GM13977 (cell line): ENCODE measurements around the gene KCNK4.

Experiments
- DNase-seq: peaks from one replicate; pipeline ENCODE4 v3.0.0; 2012; ENCODE audit warnings: low spot score
- CTCF ChIP-seq: IDR thresholded peaks from 2 replicates; pipeline ENCODE4 v1.5.1; 2012; ENCODE audit warnings: mild to moderate bottlenecking, control low read depth; ENCODE audit not compliant: insufficient read depth; ENCODE audit errors: extremely low read depth, missing control alignments
- in situ Hi-C: fragments of 300-500 bp; cut with MboI; formaldehyde crosslinking; loops from one replicate; pipeline ENCODE4 v1.12.0; 2022; ENCODE audit warnings: low sequenced_read_pairs, low pct_unique_long_range_greater_than_20kb, mixed read lengths, inconsistent platforms; ENCODE audit not compliant: unreplicated experiment

Gene KCNK4

GRCh38 chr11:64292460-64293254, 1.6 kb downstream of the KCNK4 start:
- TF ChIP-seq CTCF, result no peak
- in situ Hi-C loops, result no loop called here
- no peak for DNase-seq

GRCh38 chr11:64294774-64295173, 3.7 kb downstream of the KCNK4 start:
- in situ Hi-C loops, result no loop called here
- TF ChIP-seq CTCF, result no peak
- no peak for DNase-seq

- DNase-seq, result no peak
- in situ Hi-C loops, result no loop called here
- no peak for TF ChIP-seq CTCF
These were observed 4.7 kb downstream of the KCNK4 start for GRCh38 chr11:64295760-64296159.

- DNase-seq, result no peak
- no peak for TF ChIP-seq CTCF
- in situ Hi-C loops, result no loop called here
These were observed 5.1 kb downstream of the KCNK4 start for GRCh38 chr11:64296236-64296635.

- no peak for TF ChIP-seq CTCF
- no peak for DNase-seq
- in situ Hi-C loops, result no loop called here
These were observed 6.0 kb downstream of the KCNK4 start for GRCh38 chr11:64296830-64297698.

GRCh38 chr11:64297699-64298358, 6.7 kb downstream of the KCNK4 start:
- no peak for DNase-seq
- in situ Hi-C loops, result no loop called here
- TF ChIP-seq CTCF, result no peak
